Thymus (tissue), 11 donors: ENCODE results near the gene PPP2R1A. TPM values are rescaled to one million over a fixed set of nuclear protein-coding genes. Genes with fewer than 3 reads are reported as not detected.
A peak's percentile ranks its signal among the peaks of the same experiment; 100 is the strongest.
"Not testable (repeated sequence)": the region's sequence is repeated elsewhere in the genome, so short reads cannot be mapped to it uniquely, and the experiment has no call there.

Experiments used
- DNase-seq, 9 donors: peaks; one replicate each; pipeline ENCODE4 v3.0.0-alpha.2; 2013; ENCODE audit warnings: low spot score in 9 of 9, low read depth in 6 of 9, missing footprints in 1 of 9
- H3K27ac ChIP-seq, 2 donors: one replicate each; pipeline ENCODE4 v1.5.1; 2013; ENCODE audit warnings: control low read depth in 1 of 2, low read depth in 1 of 2, low read length in 1 of 2, mild to moderate bottlenecking in 1 of 2, moderate library complexity in 1 of 2
- H3K27me3 ChIP-seq, 2 donors: one replicate each; pipeline ENCODE4 v1.5.1; 2013; ENCODE audit warnings: low read length in 1 of 2; ENCODE audit not compliant: control insufficient read depth in 2 of 2, insufficient read depth in 1 of 2
- H3K36me3 ChIP-seq, 2 donors: one replicate each; pipeline ENCODE4 v1.5.1; 2013; ENCODE audit warnings: low read length in 1 of 2, mild to moderate bottlenecking in 1 of 2, moderate library complexity in 1 of 2; ENCODE audit not compliant: control insufficient read depth in 2 of 2, insufficient read depth in 2 of 2
- H3K4me1 ChIP-seq, 2 donors: one replicate each; pipeline ENCODE4 v1.5.1; 2013; ENCODE audit warnings: low read length in 2 of 2; ENCODE audit not compliant: control insufficient read depth in 2 of 2, insufficient read depth in 2 of 2
- H3K4me3 ChIP-seq, 2 donors: one replicate each; pipeline ENCODE4 v1.5.1; 2013; ENCODE audit warnings: low read length in 2 of 2, control low read depth in 1 of 2, mild to moderate bottlenecking in 1 of 2
- H3K9me3 ChIP-seq, 2 donors: one replicate each; pipeline ENCODE4 v1.5.1; 2013; ENCODE audit warnings: low read length in 1 of 2, mild to moderate bottlenecking in 1 of 2; ENCODE audit not compliant: control insufficient read depth in 2 of 2, insufficient read depth in 1 of 2
- WGBS: extraction: QIAGEN DNeasy Blood & Tissue Kit; methylation state at CpG from one replicate; pipeline ENCODE4 v1.1.7; 2013; 5-methylcytosine and 5-hydroxymethylcytosine counted together
- polyA plus RNA-seq: library from polyadenylated mRNA; stranded (reverse); fragments of 200-250 nt; gene quantifications from one replicate; pipeline ENCODE4 v1.2.3, GENCODE V29; 2013
- total RNA-seq: library from RNA; stranded (reverse); fragments of 120-200 nt; gene quantifications from one replicate; pipeline ENCODE4 v1.2.4, GENCODE V29; 2013
- donor health status: healthy.

PPP2R1A gene
- total and polyA plus RNA-seq, 2 donors, result 92.4 to 95.2 TPM

- Histone ChIP-seq H3K4me1 (no peaks in the 10 kb centered on the region), H3K36me3 (no peaks in the 10 kb centered on the region), H3K4me3 (no peak overlapping the region), H3K27ac (no peak overlapping the region), H3K27me3 (no peaks in the 10 kb centered on the region), H3K9me3 (no peaks in the 10 kb centered on the region)
- DNase-seq, result no peak
- 97% methylated on average over 5 of the region's 5 CpGs for WGBS
Measured at GRCh38 chr19:52258426-52258825, 68.6 kb downstream of the PPP2R1A start.

- H3K27me3 ChIP-seq, H3K27ac ChIP-seq, H3K4me3 ChIP-seq, H3K36me3 ChIP-seq, H3K4me1 ChIP-seq, DNase-seq, H3K9me3 ChIP-seq: not testable (repeated sequence)
- 96% methylated on average over 6 of the region's 6 CpGs for WGBS
Measured at GRCh38 chr19:52265556-52265955, 75.7 kb downstream of the PPP2R1A start.

- no peaks in the 10 kb centered on the region for H3K27me3 ChIP-seq
- peaks cover 6 to 31% of the 10 kb centered on the region in 2 donors for H3K9me3 ChIP-seq
- peaks cover 2% of the 10 kb centered on the region in 2 donors for H3K4me1 ChIP-seq
- peak within 1 kb of the TSS; percentile 95 to 97 for H3K27ac ChIP-seq
- peak within 1 kb of the TSS; percentile 81 to 98 for H3K4me3 ChIP-seq
- peak; percentile 72 to 95 (median 88) for DNase-seq
- under 1% methylated on average over 70 of the region's 70 CpGs for WGBS
- H3K36me3 ChIP-seq, result peaks cover 11 to 23% of the 10 kb centered on the region in 2 donors
Measured at GRCh38 chr19:52269338-52270261, 79.7 kb downstream of the PPP2R1A start, which contains the start of gene ZNF766. Gene ZNF766 (plus strand): TSS chr19:52269587. CDS start chr19:52269614, 27 bp downstream.

GRCh38 chr19:52270266-52270885 is 80.5 kb downstream of the PPP2R1A start:
- WGBS, result 18% methylated on average over 11 of the region's 11 CpGs

GRCh38 chr19:52273301-52273700 is 83.4 kb downstream of the PPP2R1A start:
- DNase-seq, result no peak
- peaks cover 2% of the 10 kb centered on the region in 2 donors for H3K4me1 ChIP-seq
- no peaks in the 10 kb centered on the region for H3K27me3 ChIP-seq
- peaks cover 8 to 41% of the 10 kb centered on the region in 2 donors for H3K9me3 ChIP-seq
- H3K27ac ChIP-seq, result no peak overlapping the region
- 99% methylated on average over 2 of the region's 2 CpGs for WGBS
- H3K36me3 ChIP-seq, result peaks cover 17 to 32% of the 10 kb centered on the region in 2 donors
- no peak overlapping the region for H3K4me3 ChIP-seq

More at GRCh38 chr19:52270266-52270885, 80.5 kb downstream of the PPP2R1A start:
- DNase-seq, result peak in 2 of 9 donors; percentile 6 to 18
- Histone ChIP-seq H3K27ac (peak overlapping the region; percentile 95 to 97), H3K9me3 (peaks cover 6 to 31% of the 10 kb centered on the region in 2 donors), H3K27me3 (no peaks in the 10 kb centered on the region), H3K36me3 (peaks cover 11 to 23% of the 10 kb centered on the region in 2 donors), H3K4me3 (peak overlapping the region; percentile 81 to 98), H3K4me1 (peaks cover 2% of the 10 kb centered on the region in 2 donors)

GRCh38 chr19:52274191-52274590 is 84.3 kb downstream of the PPP2R1A start:
- 98% methylated on average over 5 of the region's 5 CpGs for WGBS
- Histone ChIP-seq H3K27me3 (no peaks in the 10 kb centered on the region), H3K9me3 (peaks cover 8 to 44% of the 10 kb centered on the region in 2 donors), H3K4me1 (peaks cover 0 to 2% of the 10 kb centered on the region in 2 donors), H3K4me3 (no peak overlapping the region), H3K36me3 (peaks cover 17 to 36% of the 10 kb centered on the region in 2 donors), H3K27ac (no peak overlapping the region)
- no peak for DNase-seq

GRCh38 chr19:52275988-52276387 is 86.1 kb downstream of the PPP2R1A start:
- Histone ChIP-seq H3K4me3 (no peak overlapping the region), H3K9me3 (peaks cover 8 to 48% of the 10 kb centered on the region in 2 donors), H3K27me3 (no peaks in the 10 kb centered on the region), H3K4me1 (no peaks in the 10 kb centered on the region), H3K36me3 (peaks cover 17 to 36% of the 10 kb centered on the region in 2 donors), H3K27ac (no peak overlapping the region)
- 98% methylated on average over 5 of the region's 5 CpGs for WGBS
- DNase-seq, result no peak

GRCh38 chr19:52277471-52277870 is 87.6 kb downstream of the PPP2R1A start:
- H3K36me3 ChIP-seq, result peaks cover 20 to 32% of the 10 kb centered on the region in 2 donors
- no peaks in the 10 kb centered on the region for H3K27me3 ChIP-seq
- no peaks in the 10 kb centered on the region for H3K4me1 ChIP-seq
- DNase-seq, result no peak
- H3K9me3 ChIP-seq, result peaks cover 6 to 46% of the 10 kb centered on the region in 2 donors
- WGBS, result 96% methylated on average over 6 of the region's 6 CpGs
- no peak overlapping the region for H3K4me3 ChIP-seq
- no peak overlapping the region for H3K27ac ChIP-seq
